ENCODE results near the gene NCOA3. TPM values are rescaled to one million over a fixed set of nuclear protein-coding genes. Genes with fewer than 3 reads are reported as not detected.

Gene NCOA3
- total RNA-seq, 2 donors from 2014 or later, result 55.4 to 58.2 TPM

- Mint-ChIP-seq H3K27ac (no peak overlapping the region), H3K27me3 (no peaks in the 10 kb centered on the region), H3K4me1 (no peaks in the 10 kb centered on the region), H3K36me3 (ENCODE audit: low read depth) (peaks cover 3% of the 10 kb centered on the region), H3K4me3 (no peak overlapping the region)
- no peak for ATAC-seq
- no peak for DNase-seq
- no peaks in the 10 kb centered on the region for H3K9me3 ChIP-seq (ENCODE audit: control insufficient read depth, low read length, poor library complexity, severe bottlenecking)
Observed at GRCh38 chr20:47652301-47652700, 150.6 kb downstream of the NCOA3 start.

- no peak overlapping the region for H3K27ac Mint-ChIP-seq
Observed at GRCh38 chr20:47652794-47653193, 151.1 kb downstream of the NCOA3 start.

GRCh38 chr20:47653869-47654268 lies 152.2 kb downstream of the NCOA3 start:
- H3K4me1 Mint-ChIP-seq, result no peaks in the 10 kb centered on the region
- H3K9me3 ChIP-seq (ENCODE audit: control insufficient read depth, low read length, poor library complexity, severe bottlenecking), result no peaks in the 10 kb centered on the region
- H3K36me3 Mint-ChIP-seq (ENCODE audit: low read depth), result peaks cover 3% of the 10 kb centered on the region
- no peak overlapping the region for H3K4me3 Mint-ChIP-seq
- no peaks in the 10 kb centered on the region for H3K27me3 Mint-ChIP-seq
- ATAC-seq (no peak), DNase-seq (no peak)
- H3K27ac Mint-ChIP-seq, result no peak overlapping the region

More at GRCh38 chr20:47652794-47653193, 151.1 kb downstream of the NCOA3 start:
- Mint-ChIP-seq H3K27me3 (no peaks in the 10 kb centered on the region), H3K4me3 (no peak overlapping the region), H3K36me3 (ENCODE audit: low read depth) (peaks cover 3% of the 10 kb centered on the region), H3K4me1 (no peaks in the 10 kb centered on the region)
- DNase-seq (no peak), ATAC-seq (no peak)
- no peaks in the 10 kb centered on the region for H3K9me3 ChIP-seq (ENCODE audit: control insufficient read depth, low read length, poor library complexity, severe bottlenecking)

- no peaks in the 10 kb centered on the region for H3K27me3 Mint-ChIP-seq
- H3K36me3 Mint-ChIP-seq (ENCODE audit: low read depth), result peaks cover 3% of the 10 kb centered on the region
- no peak overlapping the region for H3K4me3 Mint-ChIP-seq
- no peaks in the 10 kb centered on the region for H3K9me3 ChIP-seq (ENCODE audit: control insufficient read depth, low read length, poor library complexity, severe bottlenecking)
- no peak for DNase-seq
- no peak for ATAC-seq
- no peak overlapping the region for H3K27ac Mint-ChIP-seq
- H3K4me1 Mint-ChIP-seq, result no peaks in the 10 kb centered on the region
Observed at GRCh38 chr20:47654370-47654769, 152.7 kb downstream of the NCOA3 start.

GRCh38 chr20:47655635-47656034 lies 153.9 kb downstream of the NCOA3 start:
- Mint-ChIP-seq H3K4me1 (no peaks in the 10 kb centered on the region), H3K4me3 (no peak overlapping the region), H3K27ac (no peak overlapping the region), H3K27me3 (no peaks in the 10 kb centered on the region), H3K36me3 (ENCODE audit: low read depth) (peaks cover 3% of the 10 kb centered on the region)
- DNase-seq (no peak), ATAC-seq (no peak)
- no peaks in the 10 kb centered on the region for H3K9me3 ChIP-seq (ENCODE audit: control insufficient read depth, low read length, poor library complexity, severe bottlenecking)

DNA sequence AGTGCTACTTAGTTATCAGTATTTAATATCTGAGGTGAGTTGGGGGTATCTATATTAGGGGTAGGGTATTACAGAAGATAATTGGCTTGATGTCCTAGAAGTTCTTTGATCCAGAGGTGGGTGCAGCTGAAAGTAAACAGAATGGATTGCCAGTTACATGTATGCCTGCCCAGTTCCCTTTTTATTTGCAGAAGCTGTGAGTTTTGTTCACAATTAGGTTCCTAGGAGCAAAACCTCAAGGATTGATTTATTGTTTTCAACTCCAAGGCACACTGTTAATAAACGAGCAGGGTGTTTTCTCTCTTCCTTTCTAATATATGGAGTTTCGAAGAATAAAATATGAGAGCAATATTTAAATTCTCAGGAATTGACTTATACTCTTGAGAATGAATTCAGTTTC lies 154.6 kb downstream of the NCOA3 start:
- H3K9me3 ChIP-seq (ENCODE audit: control insufficient read depth, low read length, poor library complexity, severe bottlenecking), result no peaks in the 10 kb centered on the region
- peaks cover under 1% of the 10 kb centered on the region for H3K36me3 Mint-ChIP-seq (ENCODE audit: low read depth)
- no peak for ATAC-seq
- no peak overlapping the region for H3K27ac Mint-ChIP-seq
- no peaks in the 10 kb centered on the region for H3K27me3 Mint-ChIP-seq
- no peak for DNase-seq
- no peaks in the 10 kb centered on the region for H3K4me1 Mint-ChIP-seq
- H3K4me3 Mint-ChIP-seq, result no peak overlapping the region

GRCh38 chr20:47659904-47660601 lies 158.4 kb downstream of the NCOA3 start:
- ATAC-seq (no peak), DNase-seq (no peak)
- Mint-ChIP-seq H3K27ac (peak overlapping the region; percentile 8), H3K27me3 (no peaks in the 10 kb centered on the region), H3K4me3 (no peak overlapping the region), H3K4me1 (peaks cover 6% of the 10 kb centered on the region), H3K36me3 (ENCODE audit: low read depth) (no peaks in the 10 kb centered on the region)
- no peaks in the 10 kb centered on the region for H3K9me3 ChIP-seq (ENCODE audit: control insufficient read depth, low read length, poor library complexity, severe bottlenecking)

GRCh38 chr20:47660602-47660905 lies 158.9 kb downstream of the NCOA3 start:
- H3K9me3 ChIP-seq (ENCODE audit: control insufficient read depth, low read length, poor library complexity, severe bottlenecking), result no peaks in the 10 kb centered on the region
- Mint-ChIP-seq H3K27me3 (no peaks in the 10 kb centered on the region), H3K27ac (peak overlapping the region; percentile 14), H3K4me3 (no peak overlapping the region), H3K36me3 (ENCODE audit: low read depth) (no peaks in the 10 kb centered on the region), H3K4me1 (peaks cover 6% of the 10 kb centered on the region)
- no peak for DNase-seq
- ATAC-seq, result no peak

GRCh38 chr20:47660983-47661700 lies 159.5 kb downstream of the NCOA3 start:
- Mint-ChIP-seq H3K4me3 (no peak overlapping the region), H3K27me3 (no peaks in the 10 kb centered on the region), H3K27ac (peak overlapping the region; percentile 14), H3K4me1 (peaks cover 6% of the 10 kb centered on the region), H3K36me3 (ENCODE audit: low read depth) (no peaks in the 10 kb centered on the region)
- ATAC-seq (no peak), DNase-seq (no peak)
- no peaks in the 10 kb centered on the region for H3K9me3 ChIP-seq (ENCODE audit: control insufficient read depth, low read length, poor library complexity, severe bottlenecking)

GRCh38 chr20:47661714-47662113 lies 160.0 kb downstream of the NCOA3 start:
- H3K9me3 ChIP-seq (ENCODE audit: control insufficient read depth, low read length, poor library complexity, severe bottlenecking), result no peaks in the 10 kb centered on the region
- Mint-ChIP-seq H3K27me3 (no peaks in the 10 kb centered on the region), H3K27ac (no peak overlapping the region), H3K4me3 (no peak overlapping the region), H3K4me1 (peaks cover 6% of the 10 kb centered on the region), H3K36me3 (ENCODE audit: low read depth) (no peaks in the 10 kb centered on the region)
- ATAC-seq, result no peak
- DNase-seq, result no peak

- Mint-ChIP-seq H3K27ac (no peak overlapping the region), H3K36me3 (ENCODE audit: low read depth) (no peaks in the 10 kb centered on the region), H3K27me3 (no peaks in the 10 kb centered on the region), H3K4me3 (no peak overlapping the region), H3K4me1 (peaks cover 6% of the 10 kb centered on the region)
- no peaks in the 10 kb centered on the region for H3K9me3 ChIP-seq (ENCODE audit: control insufficient read depth, low read length, poor library complexity, severe bottlenecking)
- ATAC-seq, result no peak
- DNase-seq, result no peak
Observed at GRCh38 chr20:47662483-47663353, 161.0 kb downstream of the NCOA3 start.

GRCh38 chr20:47663354-47664067 lies 161.8 kb downstream of the NCOA3 start:
- DNase-seq (peak; percentile 47 to 72 (median 54)), ATAC-seq (peak; percentile 86)
- H3K9me3 ChIP-seq (ENCODE audit: control insufficient read depth, low read length, poor library complexity, severe bottlenecking), result no peaks in the 10 kb centered on the region
- H3K27me3 Mint-ChIP-seq, result no peaks in the 10 kb centered on the region
- H3K4me3 Mint-ChIP-seq, result peak overlapping the region; percentile 21
- no peaks in the 10 kb centered on the region for H3K36me3 Mint-ChIP-seq (ENCODE audit: low read depth)
- no peak overlapping the region for H3K27ac Mint-ChIP-seq
- peaks cover 8% of the 10 kb centered on the region for H3K4me1 Mint-ChIP-seq

DNA sequence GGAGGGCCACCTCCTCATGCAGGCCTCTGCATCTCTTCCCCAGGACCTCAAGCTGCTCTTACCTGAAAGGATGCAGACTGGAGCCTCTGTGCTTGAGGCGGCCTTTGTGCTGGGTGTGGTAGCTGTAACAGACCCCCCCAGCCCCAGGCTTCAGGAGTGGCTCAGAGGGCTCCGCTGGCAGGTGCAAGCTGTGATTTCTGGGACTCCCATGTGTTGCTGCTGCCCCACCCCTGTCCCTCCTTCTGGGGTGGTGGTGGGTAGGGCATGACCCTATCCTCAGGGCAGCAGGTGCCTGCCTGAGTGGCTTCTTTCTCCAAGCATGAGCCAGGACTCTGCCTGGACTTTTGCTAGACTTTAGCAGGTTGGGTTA lies 162.4 kb downstream of the NCOA3 start:
- ATAC-seq (peak; percentile 12), DNase-seq (no peak)
- Mint-ChIP-seq H3K4me3 (no peak overlapping the region), H3K36me3 (ENCODE audit: low read depth) (no peaks in the 10 kb centered on the region), H3K4me1 (peaks cover 12% of the 10 kb centered on the region), H3K27ac (no peak overlapping the region), H3K27me3 (peaks cover 3% of the 10 kb centered on the region)
- no peaks in the 10 kb centered on the region for H3K9me3 ChIP-seq (ENCODE audit: control insufficient read depth, low read length, poor library complexity, severe bottlenecking)

Measured in T-helper 17 cell (primary cell).